Stimulated activated CD4-positive, alpha-beta T cell treated with anti-CD3 and anti-CD28 coated beads, Interleukin-2, amount 100 ng/mL, for 48 hours (primary cell): Measurements from ENCODE around the gene KCNC3.

Experiments used
- DNase-seq, 2 donors: peaks; one replicate each; pipeline ENCODE4 v3.0.0-alpha.2; 2020

The KCNC3 gene

GRCh38 chr19:50272263-50272897 is 56.8 kb downstream of the KCNC3 start:
- DNase-seq, result no peak

GRCh38 chr19:50269653-50270052 is 59.5 kb downstream of the KCNC3 start:
- DNase-seq, result no peak

- no peak for DNase-seq
Measured at GRCh38 chr19:50268501-50268900, 60.7 kb downstream of the KCNC3 start.

- DNase-seq, result no peak
Measured at GRCh38 chr19:50268041-50268440, 61.1 kb downstream of the KCNC3 start.

GRCh38 chr19:50266896-50267295 is 62.3 kb downstream of the KCNC3 start:
- DNase-seq, result peak; percentile 16 to 52

- no peak for DNase-seq
Measured at GRCh38 chr19:50266041-50266440, 63.1 kb downstream of the KCNC3 start.

- DNase-seq, result no peak
Measured at GRCh38 chr19:50264483-50265186, 64.5 kb downstream of the KCNC3 start.

- no peak for DNase-seq
Measured at GRCh38 chr19:50263176-50263575, 66.0 kb downstream of the KCNC3 start.
